WERI-Rb-1 (cell line): ENCODE data around the gene PTPRN2.

Experiments used
- DNase-seq: peaks from one replicate; pipeline ENCODE4 v3.0.0-alpha.2; 2020
- H3K27ac ChIP-seq: fragments of 250-450 bp; sonication (Bioruptor Pico); 2 replicates; pipeline ENCODE4 v1.5.1; 2020; ENCODE audit warnings: mild to moderate bottlenecking, moderate library complexity
- H3K27me3 ChIP-seq: fragments of 250-450 bp; sonication (Bioruptor Pico); 2 replicates; pipeline ENCODE4 v1.5.1; 2021; ENCODE audit warnings: mild to moderate bottlenecking, low read depth, moderate library complexity; ENCODE audit not compliant: insufficient read depth, severe bottlenecking
- H3K36me3 ChIP-seq: fragments of 250-450 bp; sonication (Bioruptor Pico); 2 replicates; pipeline ENCODE4 v1.5.1; 2020; ENCODE audit warnings: mild to moderate bottlenecking, moderate library complexity
- H3K4me3 ChIP-seq: 2 replicates; pipeline ENCODE4 v1.5.1; 2011; ENCODE audit warnings: low read depth, mild to moderate bottlenecking, control low read depth, low read length
- H3K9me3 ChIP-seq: fragments of 250-450 bp; sonication (Bioruptor Pico); 2 replicates; pipeline ENCODE4 v1.5.1; 2021; ENCODE audit warnings: mild to moderate bottlenecking, moderate library complexity; ENCODE audit not compliant: severe bottlenecking
- CTCF ChIP-seq: IDR thresholded peaks from 2 replicates; pipeline ENCODE4 v1.5.1; 2011; ENCODE audit warnings: low read depth, mild to moderate bottlenecking, control low read depth, inconsistent platforms, low read length

Gene PTPRN2

GRCh38 chr7:158474488-158474887, 113.1 kb downstream of the PTPRN2 start:
- TF ChIP-seq CTCF, result no peak
- no peak for DNase-seq
- H3K27me3 ChIP-seq, result no peaks in the 10 kb centered on the region
- H3K9me3 ChIP-seq, result no peaks in the 10 kb centered on the region
- H3K36me3 ChIP-seq, result no peaks in the 10 kb centered on the region
- no peak overlapping the region for H3K27ac ChIP-seq
- H3K4me3 ChIP-seq, result no peak overlapping the region

- Histone ChIP-seq H3K36me3 (no peaks in the 10 kb centered on the region), H3K27ac (no peak overlapping the region), H3K9me3 (no peaks in the 10 kb centered on the region), H3K27me3 (no peaks in the 10 kb centered on the region), H3K4me3 (no peak overlapping the region)
- no peak for TF ChIP-seq CTCF
- no peak for DNase-seq
Observed at GRCh38 chr7:158473946-158474345, 113.7 kb downstream of the PTPRN2 start.

- TF ChIP-seq CTCF, result no peak
- Histone ChIP-seq H3K36me3 (no peaks in the 10 kb centered on the region), H3K27ac (no peak overlapping the region), H3K27me3 (no peaks in the 10 kb centered on the region), H3K4me3 (no peak overlapping the region), H3K9me3 (no peaks in the 10 kb centered on the region)
- no peak for DNase-seq
Observed at GRCh38 chr7:158473221-158473620, 114.4 kb downstream of the PTPRN2 start.

- no peak for TF ChIP-seq CTCF
- no peak for DNase-seq
- no peaks in the 10 kb centered on the region for H3K36me3 ChIP-seq
- H3K27ac ChIP-seq, result no peak overlapping the region
- no peaks in the 10 kb centered on the region for H3K27me3 ChIP-seq
- H3K4me3 ChIP-seq, result no peak overlapping the region
- no peaks in the 10 kb centered on the region for H3K9me3 ChIP-seq
Observed at GRCh38 chr7:158472596-158472995, 115.0 kb downstream of the PTPRN2 start.

GRCh38 chr7:158471716-158472115, 115.9 kb downstream of the PTPRN2 start:
- Histone ChIP-seq H3K4me3 (no peak overlapping the region), H3K27me3 (no peaks in the 10 kb centered on the region), H3K9me3 (no peaks in the 10 kb centered on the region), H3K36me3 (no peaks in the 10 kb centered on the region), H3K27ac (no peak overlapping the region)
- no peak for TF ChIP-seq CTCF
- no peak for DNase-seq

GRCh38 chr7:158470336-158470735, 117.3 kb downstream of the PTPRN2 start:
- H3K27me3 ChIP-seq, result no peaks in the 10 kb centered on the region
- TF ChIP-seq CTCF, result no peak
- H3K9me3 ChIP-seq, result no peaks in the 10 kb centered on the region
- H3K36me3 ChIP-seq, result no peaks in the 10 kb centered on the region
- DNase-seq, result no peak
- no peak overlapping the region for H3K27ac ChIP-seq
- no peak overlapping the region for H3K4me3 ChIP-seq
